ENCODE measurements around the gene HYAL1.

HYAL1 gene

DNA sequence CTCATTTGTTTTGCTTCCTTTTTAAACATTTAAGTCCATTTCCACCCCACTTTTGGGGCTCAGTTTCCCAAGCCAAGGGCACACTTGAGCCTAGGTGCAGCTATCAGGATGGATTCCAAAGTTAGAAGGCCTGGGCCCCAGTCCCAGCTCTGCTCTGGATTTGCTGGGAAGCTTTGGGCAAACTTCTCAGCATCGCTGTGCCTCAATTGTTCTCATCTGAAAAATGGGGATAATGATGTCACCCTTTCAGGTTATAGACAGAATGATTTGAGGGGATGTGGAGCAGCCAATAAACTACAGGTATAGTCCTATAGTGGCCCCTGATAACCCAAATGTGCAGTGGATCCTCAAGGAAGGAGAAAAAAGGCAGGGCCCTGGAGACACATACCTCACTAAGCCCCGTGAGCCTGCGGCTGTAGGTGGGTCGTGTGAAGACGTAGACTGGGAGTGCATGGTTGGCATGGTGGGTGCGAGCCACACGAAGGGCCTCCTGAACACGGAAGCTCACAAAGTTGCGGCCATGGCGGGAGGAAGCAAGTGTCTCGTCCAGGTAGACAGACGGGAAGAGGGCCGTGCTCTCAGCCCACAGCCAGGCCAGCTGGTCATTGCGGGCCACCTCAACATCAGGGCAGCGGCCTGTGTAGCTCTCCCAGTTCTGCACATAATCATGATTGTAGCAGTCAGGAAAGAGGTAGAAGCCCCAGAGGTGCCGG, 16.0 kb upstream of the HYAL1 start:
- TF ChIP-seq, protein P1, sequence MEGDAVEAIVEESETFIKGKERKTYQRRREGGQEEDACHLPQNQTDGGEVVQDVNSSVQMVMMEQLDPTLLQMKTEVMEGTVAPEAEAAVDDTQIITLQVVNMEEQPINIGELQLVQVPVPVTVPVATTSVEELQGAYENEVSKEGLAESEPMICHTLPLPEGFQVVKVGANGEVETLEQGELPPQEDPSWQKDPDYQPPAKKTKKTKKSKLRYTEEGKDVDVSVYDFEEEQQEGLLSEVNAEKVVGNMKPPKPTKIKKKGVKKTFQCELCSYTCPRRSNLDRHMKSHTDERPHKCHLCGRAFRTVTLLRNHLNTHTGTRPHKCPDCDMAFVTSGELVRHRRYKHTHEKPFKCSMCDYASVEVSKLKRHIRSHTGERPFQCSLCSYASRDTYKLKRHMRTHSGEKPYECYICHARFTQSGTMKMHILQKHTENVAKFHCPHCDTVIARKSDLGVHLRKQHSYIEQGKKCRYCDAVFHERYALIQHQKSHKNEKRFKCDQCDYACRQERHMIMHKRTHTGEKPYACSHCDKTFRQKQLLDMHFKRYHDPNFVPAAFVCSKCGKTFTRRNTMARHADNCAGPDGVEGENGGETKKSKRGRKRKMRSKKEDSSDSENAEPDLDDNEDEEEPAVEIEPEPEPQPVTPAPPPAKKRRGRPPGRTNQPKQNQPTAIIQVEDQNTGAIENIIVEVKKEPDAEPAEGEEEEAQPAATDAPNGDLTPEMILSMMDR (IDR thresholded peaks at IDR 0.05; ENCODE audit: extremely low read depth, insufficient read depth, missing control alignments) = no peak
- in situ Hi-C loops (cut with MboI; ENCODE audit: low pct_unique_long_range_greater_than_20kb, low sequenced_read_pairs, unreplicated experiment) = no loop called here
- DNase-seq (ENCODE audit: low spot score) = no peak

DNA sequence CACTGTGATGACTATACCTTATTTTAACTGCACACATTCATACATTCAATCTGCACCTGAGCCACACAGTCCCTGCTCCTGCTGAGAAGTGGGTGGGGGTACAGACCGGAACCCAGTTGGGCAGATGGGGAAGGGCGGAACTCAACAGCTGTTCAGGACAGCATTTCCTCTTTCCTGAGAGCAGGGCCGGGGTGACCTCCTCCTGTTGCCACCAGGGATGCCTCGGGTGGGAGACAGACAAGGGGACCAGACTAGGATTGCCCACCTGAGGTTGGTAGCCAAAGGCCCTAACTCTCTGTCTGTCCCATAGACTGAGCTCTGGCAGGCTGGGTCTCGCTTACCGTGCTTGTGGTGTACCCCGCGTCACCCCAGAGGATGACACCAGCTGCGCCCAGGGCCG, 15.2 kb upstream of the HYAL1 start:
- in situ Hi-C loops (cut with MboI; ENCODE audit: low pct_unique_long_range_greater_than_20kb, low sequenced_read_pairs, unreplicated experiment) = no loop called here
- TF ChIP-seq, protein P1 (IDR thresholded peaks at IDR 0.05; ENCODE audit: extremely low read depth, insufficient read depth, missing control alignments) = no peak
- no peak for DNase-seq (ENCODE audit: low spot score)

DNA sequence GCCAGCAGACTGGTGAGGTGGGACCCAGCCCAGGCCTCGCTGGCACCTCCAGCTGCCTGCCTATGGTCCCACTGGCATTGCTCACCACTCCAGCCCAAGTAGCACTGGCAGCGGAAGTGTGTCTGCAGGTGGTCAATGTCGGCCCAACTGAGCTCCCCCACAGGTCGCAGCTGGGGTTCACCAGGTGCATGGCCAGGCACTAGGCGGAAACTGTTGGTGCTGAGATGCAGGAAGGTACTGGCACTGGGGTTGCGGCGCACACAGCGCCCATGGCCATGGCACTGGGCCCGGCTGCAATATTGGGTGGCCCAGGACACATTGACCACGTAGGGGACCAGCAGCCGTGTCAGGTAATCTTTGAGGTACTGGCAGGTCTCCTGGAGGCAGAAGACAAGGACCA, 14.8 kb upstream of the HYAL1 start:
- in situ Hi-C loops (cut with MboI; ENCODE audit: low pct_unique_long_range_greater_than_20kb, low sequenced_read_pairs, unreplicated experiment) = no loop called here
- TF ChIP-seq, protein P1 (IDR thresholded peaks at IDR 0.05; ENCODE audit: extremely low read depth, insufficient read depth, missing control alignments) = no peak
- no peak for DNase-seq (ENCODE audit: low spot score)

DNA sequence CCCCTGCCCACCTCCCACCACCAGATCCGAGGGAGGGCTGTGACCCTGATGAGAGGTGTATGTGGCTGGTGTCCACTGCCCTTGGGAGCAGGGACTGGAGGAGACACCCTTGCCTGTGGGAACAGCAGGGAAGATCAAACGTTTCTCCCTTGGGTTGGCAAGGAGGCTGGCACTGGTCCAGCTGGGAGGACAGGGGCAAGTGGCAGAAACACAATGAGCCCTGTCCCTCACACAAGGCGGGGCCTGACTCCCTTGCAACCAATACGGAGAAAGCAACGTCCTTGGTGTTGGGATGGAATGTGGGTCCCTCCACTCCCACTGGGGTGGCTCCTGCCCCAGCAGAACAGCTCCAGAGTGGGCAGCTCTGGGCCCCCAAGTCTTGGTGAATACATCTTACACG, 13.9 kb upstream of the HYAL1 start:
- in situ Hi-C loops (cut with MboI; ENCODE audit: low pct_unique_long_range_greater_than_20kb, low sequenced_read_pairs, unreplicated experiment) = no loop called here
- DNase-seq (ENCODE audit: low spot score) = no peak
- TF ChIP-seq, protein P1 (IDR thresholded peaks at IDR 0.05; ENCODE audit: extremely low read depth, insufficient read depth, missing control alignments) = no peak

DNA sequence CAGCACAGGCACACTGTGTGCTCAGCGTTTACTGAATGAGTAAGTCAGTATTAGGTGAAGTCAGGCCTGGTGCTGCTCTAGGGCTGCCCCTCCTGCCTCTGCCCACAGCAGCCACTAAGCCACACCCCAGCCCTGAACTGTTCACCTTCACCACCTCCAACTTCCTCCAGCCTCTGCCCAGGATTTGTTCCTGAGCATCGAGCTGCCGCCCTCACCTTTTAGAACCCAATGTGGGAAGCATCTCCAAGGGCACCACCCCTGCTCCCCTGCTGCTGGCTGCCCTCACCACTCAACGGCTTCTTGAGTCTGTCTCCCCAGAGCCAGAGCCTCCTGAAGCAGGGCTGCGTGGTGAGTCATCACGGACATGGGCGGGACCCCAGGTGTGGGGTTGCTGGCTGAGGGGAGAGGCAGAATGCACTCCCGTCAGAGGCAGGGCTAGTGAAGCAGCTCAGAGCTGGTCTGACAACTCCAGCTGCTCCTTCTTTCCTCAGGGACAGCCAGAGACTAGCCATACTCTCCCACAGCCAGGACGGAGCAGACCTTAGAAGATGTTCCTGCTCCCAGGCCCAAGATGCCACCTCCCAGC, 13.4 kb upstream of the HYAL1 start:
- TF ChIP-seq, protein P1 (IDR thresholded peaks at IDR 0.05; ENCODE audit: extremely low read depth, insufficient read depth, missing control alignments) = no peak
- in situ Hi-C loops (cut with MboI; ENCODE audit: low pct_unique_long_range_greater_than_20kb, low sequenced_read_pairs, unreplicated experiment) = no loop called here
- no peak for DNase-seq (ENCODE audit: low spot score)

DNA sequence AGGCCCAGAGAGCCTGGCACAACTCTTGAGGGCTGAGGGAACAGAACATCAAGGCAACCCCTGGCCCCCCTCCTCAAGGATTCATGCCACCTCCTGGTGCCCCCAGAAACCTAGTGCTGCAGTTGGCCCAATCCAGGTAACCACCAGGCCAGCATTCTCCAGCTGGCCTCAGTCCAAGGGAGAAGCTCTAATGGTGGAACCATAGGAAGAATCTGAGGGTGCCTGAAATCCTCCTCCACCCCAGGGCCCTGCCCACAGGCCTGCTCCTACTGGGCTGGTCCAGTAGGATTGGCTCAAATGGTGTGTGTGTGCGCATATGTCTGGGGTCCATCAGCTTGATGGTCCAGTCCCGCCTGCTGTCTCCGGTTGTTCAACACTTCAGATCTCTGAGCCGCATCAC, 11.4 kb upstream of the HYAL1 start:
- no peak for DNase-seq (ENCODE audit: low spot score)
- in situ Hi-C loops (cut with MboI; ENCODE audit: low pct_unique_long_range_greater_than_20kb, low sequenced_read_pairs, unreplicated experiment) = no loop called here

More for the DNA sequence above, 11.4 kb upstream of the HYAL1 start:
- TF ChIP-seq, protein P1 (IDR thresholded peaks at IDR 0.05; ENCODE audit: extremely low read depth, insufficient read depth, missing control alignments) = no peak
